Activated CD8-positive, alpha-beta T cell treated with anti-CD3 and anti-CD28 coated beads for 36 hours (primary cell): ENCODE results near the gene GNAT1. TPM values are rescaled to one million over a fixed set of nuclear protein-coding genes. Genes with fewer than 3 reads are reported as not detected.

Experiments
- ATAC-seq: fragments of 200-7000 bp; cut with Tn5 transposase; one replicate; pipeline ENCODE4 v1.10.0; 2021; ENCODE audit warnings: mild to moderate bottlenecking, moderate library complexity
- CTCF ChIA-PET: fragments of 350-600 bp; sonication (Branson Sonifier 250); formaldehyde crosslinking; loops from one replicate; lab custom pipeline; 2021; ENCODE audit warnings: antibody characterized with exemption; lab: Charles Lee
- POLR2A ChIA-PET: fragments of 350-600 bp; sonication (Branson Sonifier 250); formaldehyde crosslinking; loops from one replicate; lab custom pipeline; 2021; ENCODE audit warnings: antibody characterized with exemption; lab: Charles Lee
- DNase-seq: peaks from one replicate; pipeline ENCODE4 v3.0.0-alpha.2; 2020
- H3K27ac Mint-ChIP-seq: one replicate; pipeline ENCODE4 v1.8.0; 2021; ENCODE audit warnings: mild to moderate bottlenecking, mixed read lengths
- H3K27me3 Mint-ChIP-seq: one replicate; pipeline ENCODE4 v1.8.0; 2021; ENCODE audit warnings: mixed read lengths
- H3K36me3 Mint-ChIP-seq: one replicate; pipeline ENCODE4 v1.8.0; 2021; ENCODE audit warnings: low read depth, mixed read lengths
- H3K4me1 Mint-ChIP-seq: one replicate; pipeline ENCODE4 v1.8.0; 2021; ENCODE audit warnings: low read depth, mixed read lengths
- H3K4me3 Mint-ChIP-seq: one replicate; pipeline ENCODE4 v1.8.0; 2021; ENCODE audit warnings: mild to moderate bottlenecking, moderate library complexity, mixed read lengths
- H3K9me3 Mint-ChIP-seq: one replicate; pipeline ENCODE4 v1.8.0; 2021; ENCODE audit warnings: mixed read lengths
- intact Hi-C: fragments of 100-400 bp; cut with micrococcal nuclease; formaldehyde crosslinking; loops from one replicate; pipeline ENCODE4 v1.10.0; 2022
- total RNA-seq, 2 experiments: library from RNA; stranded (reverse); gene quantifications; one replicate each; pipeline ENCODE4 v1.2.3, GENCODE V29; 2021
- TF ChIP-seq, protein P1 (sequence below): fragments of 200-600 bp; IDR thresholded peaks from one replicate; pipeline ENCODE4 v1.8.0; 2022; ENCODE audit warnings: antibody characterized with exemption, mild to moderate bottlenecking

Gene GNAT1
- total RNA-seq, 2 experiments from 2014 or later: 0.11 to 0.23 TPM

DNA sequence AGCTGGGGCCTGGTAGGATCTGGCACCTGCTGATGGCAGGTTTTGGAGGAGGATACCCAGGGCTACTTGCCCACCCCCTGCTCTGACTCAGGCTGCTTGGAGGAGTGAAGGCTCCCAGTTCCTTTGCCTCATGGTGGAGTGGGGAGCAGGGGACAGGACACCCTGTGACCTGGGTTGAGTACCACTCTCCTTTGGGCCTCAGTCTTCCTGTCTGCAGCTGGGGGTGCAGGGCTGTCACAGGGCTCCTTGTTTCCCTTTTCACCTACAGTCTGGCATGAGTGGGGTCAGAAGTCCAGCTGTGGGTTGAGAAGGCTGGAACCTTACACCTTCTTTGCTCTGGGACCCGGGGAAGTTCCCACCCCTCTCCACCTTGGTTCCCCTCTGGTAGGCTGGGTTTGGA is 21.6 kb upstream of the GNAT1 start:
- no peaks in the 10 kb centered on the region for H3K36me3 Mint-ChIP-seq
- CTCF ChIA-PET: no interaction called here
- no peaks in the 10 kb centered on the region for H3K27me3 Mint-ChIP-seq
- ATAC-seq (no peak), DNase-seq (no peak)
- intact Hi-C loops: no loop called here
- H3K27ac Mint-ChIP-seq: no peak overlapping the region
- no peak overlapping the region for H3K4me3 Mint-ChIP-seq
- H3K4me1 Mint-ChIP-seq: peaks cover 1% of the 10 kb centered on the region
- TF ChIP-seq, protein P1, sequence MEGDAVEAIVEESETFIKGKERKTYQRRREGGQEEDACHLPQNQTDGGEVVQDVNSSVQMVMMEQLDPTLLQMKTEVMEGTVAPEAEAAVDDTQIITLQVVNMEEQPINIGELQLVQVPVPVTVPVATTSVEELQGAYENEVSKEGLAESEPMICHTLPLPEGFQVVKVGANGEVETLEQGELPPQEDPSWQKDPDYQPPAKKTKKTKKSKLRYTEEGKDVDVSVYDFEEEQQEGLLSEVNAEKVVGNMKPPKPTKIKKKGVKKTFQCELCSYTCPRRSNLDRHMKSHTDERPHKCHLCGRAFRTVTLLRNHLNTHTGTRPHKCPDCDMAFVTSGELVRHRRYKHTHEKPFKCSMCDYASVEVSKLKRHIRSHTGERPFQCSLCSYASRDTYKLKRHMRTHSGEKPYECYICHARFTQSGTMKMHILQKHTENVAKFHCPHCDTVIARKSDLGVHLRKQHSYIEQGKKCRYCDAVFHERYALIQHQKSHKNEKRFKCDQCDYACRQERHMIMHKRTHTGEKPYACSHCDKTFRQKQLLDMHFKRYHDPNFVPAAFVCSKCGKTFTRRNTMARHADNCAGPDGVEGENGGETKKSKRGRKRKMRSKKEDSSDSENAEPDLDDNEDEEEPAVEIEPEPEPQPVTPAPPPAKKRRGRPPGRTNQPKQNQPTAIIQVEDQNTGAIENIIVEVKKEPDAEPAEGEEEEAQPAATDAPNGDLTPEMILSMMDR: no peak
- no peaks in the 10 kb centered on the region for H3K9me3 Mint-ChIP-seq
- POLR2A ChIA-PET: interaction anchor here (1.3 kb wide), 1 partner anchor 25 kb away, joined by 3 read pairs; no protein-coding TSS in a partner anchor

DNA sequence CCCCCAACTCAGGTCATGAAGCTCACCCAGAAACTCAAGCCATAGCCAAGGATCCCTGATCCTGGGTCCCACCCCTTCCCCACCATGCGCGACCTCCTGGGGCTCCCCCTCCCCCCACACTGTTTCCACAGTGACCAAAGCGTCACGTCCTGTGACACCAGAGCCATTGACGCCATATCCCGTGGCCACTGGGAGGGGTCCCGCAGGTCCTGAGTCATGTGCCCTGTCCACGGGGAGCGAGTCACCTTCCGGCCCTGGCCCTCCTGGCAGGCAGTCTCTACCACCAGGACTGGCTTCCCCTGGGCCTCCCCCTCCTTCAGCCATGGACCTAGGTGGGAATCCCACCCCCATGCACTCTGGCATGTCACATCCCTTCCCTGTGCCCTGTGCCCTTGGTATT is 20.7 kb upstream of the GNAT1 start:
- intact Hi-C loops: no loop called here
- ChIA-PET POLR2A (no interaction called here), CTCF (no interaction called here)
- H3K4me1 Mint-ChIP-seq: peaks cover 1% of the 10 kb centered on the region
- TF ChIP-seq, protein P1: no peak
- H3K9me3 Mint-ChIP-seq: no peaks in the 10 kb centered on the region
- DNase-seq: no peak
- no peak overlapping the region for H3K4me3 Mint-ChIP-seq
- no peaks in the 10 kb centered on the region for H3K27me3 Mint-ChIP-seq
- peak; percentile 13 for ATAC-seq
- H3K27ac Mint-ChIP-seq: no peak overlapping the region
- H3K36me3 Mint-ChIP-seq: no peaks in the 10 kb centered on the region

DNA sequence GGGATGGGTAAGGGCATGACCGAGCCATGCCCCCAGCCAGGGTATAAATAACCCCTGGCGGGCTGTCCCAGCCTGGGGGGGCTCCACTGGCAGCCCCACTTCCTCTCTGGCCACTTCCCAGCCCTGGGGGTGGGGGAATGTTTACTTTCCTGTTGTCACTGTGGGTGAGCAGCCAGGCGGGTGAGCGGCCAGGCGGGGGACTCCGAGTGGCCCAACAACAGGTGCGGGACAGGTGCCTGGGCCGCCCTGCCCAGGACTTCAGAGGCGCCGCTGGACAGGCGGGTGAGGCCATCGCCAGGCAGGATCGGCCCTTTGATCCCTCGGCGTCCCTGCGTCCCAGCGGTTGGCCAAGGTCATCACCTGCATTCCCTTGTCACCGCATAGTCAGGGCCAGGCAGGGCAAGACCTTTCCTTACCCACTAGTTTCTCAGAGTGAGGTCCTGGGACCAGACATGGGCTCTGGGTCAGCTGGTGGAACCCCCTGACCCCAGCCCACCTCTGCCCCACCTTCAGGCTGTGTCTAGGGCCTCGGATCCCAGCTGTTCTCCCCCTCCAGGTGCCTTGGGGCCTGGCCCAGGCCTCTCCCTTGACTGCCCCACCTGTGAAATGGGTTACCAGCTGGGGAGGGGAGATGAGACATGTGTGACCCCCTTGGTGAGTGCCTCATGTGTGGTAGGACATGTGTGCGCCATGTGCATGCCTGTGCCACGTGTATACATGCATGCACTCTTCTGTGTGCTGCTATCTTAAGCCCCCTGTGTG is 19.7 kb upstream of the GNAT1 start:
- ATAC-seq: no peak
- intact Hi-C loops: no loop called here
- Mint-ChIP-seq H3K4me3 (no peak overlapping the region), H3K36me3 (no peaks in the 10 kb centered on the region), H3K4me1 (peaks cover 1% of the 10 kb centered on the region), H3K27ac (no peak overlapping the region), H3K27me3 (no peaks in the 10 kb centered on the region), H3K9me3 (no peaks in the 10 kb centered on the region)
- ChIA-PET CTCF (interaction anchor here (1.0 to 1.8 kb wide), 3 partner anchors 17 to 49 kb away, joined by 3 to 7 read pairs (median 5); no protein-coding TSS in a partner anchor), POLR2A (interaction anchor here (1.7 kb wide), 1 partner anchor 14 kb away, joined by 5 read pairs; no protein-coding TSS in a partner anchor)
- no peak for DNase-seq
- TF ChIP-seq, protein P1: no peak

DNA sequence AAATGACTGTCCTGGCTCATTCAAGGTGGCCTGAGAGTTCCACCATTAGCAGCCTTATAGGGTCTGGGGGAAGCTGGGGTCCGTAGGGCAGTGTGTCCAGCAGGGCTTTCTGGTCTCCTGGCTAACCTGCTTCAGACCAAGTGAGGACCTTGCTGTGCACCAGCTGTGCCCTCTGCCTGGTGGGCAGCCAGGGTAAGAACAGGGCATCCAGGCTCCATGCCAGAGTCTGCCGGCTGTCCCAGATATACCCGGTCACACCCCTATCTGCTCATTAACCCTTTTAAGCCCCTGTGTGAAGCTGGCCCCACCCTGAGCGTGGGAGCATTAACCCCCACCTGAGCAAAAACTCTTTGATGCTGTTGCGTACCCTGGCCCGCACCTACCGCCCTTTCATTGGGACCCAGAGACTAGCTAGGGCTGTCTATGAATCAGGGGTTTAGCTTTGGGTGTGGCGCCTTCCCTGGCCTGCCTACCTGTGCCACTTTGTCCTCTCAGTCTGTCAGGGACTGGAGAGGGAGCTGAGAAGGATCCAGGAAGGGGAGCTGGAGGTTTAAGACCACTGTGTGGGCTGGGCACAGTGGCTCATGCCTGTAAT is 18.7 kb upstream of the GNAT1 start:
- Mint-ChIP-seq H3K4me3 (no peak overlapping the region), H3K9me3 (no peaks in the 10 kb centered on the region), H3K4me1 (peaks cover 1% of the 10 kb centered on the region), H3K27me3 (no peaks in the 10 kb centered on the region), H3K27ac (no peak overlapping the region), H3K36me3 (no peaks in the 10 kb centered on the region)
- TF ChIP-seq, protein P1: no peak
- no peak for DNase-seq
- intact Hi-C loops: no loop called here
- POLR2A ChIA-PET: interaction anchor here (0.9 to 1.7 kb wide), 3 partner anchors 15 to 32 kb away, joined by 3 to 5 read pairs (median 3); partner anchors contain the start of gene SLC38A3
- CTCF ChIA-PET: interaction anchor here (0.7 to 1.8 kb wide), 7 partner anchors 16 to 87 kb away, joined by 3 to 7 read pairs (median 3); no protein-coding TSS in a partner anchor
- ATAC-seq: no peak
